Measurements from ENCODE around the gene RNF144B. TPM values are rescaled to one million over a fixed set of nuclear protein-coding genes. Genes with fewer than 3 reads are reported as not detected.

RNF144B gene
- total RNA-seq, 1 donor from 2014 or later, result 15.1 TPM

- Histone ChIP-seq H3K27me3 (ENCODE audit: control insufficient read depth in 3 of 3, insufficient read depth in 3 of 3, low read length in 3 of 3) (no peaks in the 10 kb centered on the region), H3K27ac (ENCODE audit: low read depth, low read length) (no peak overlapping the region), H3K4me3 (ENCODE audit: low read length in 3 of 3) (no peak overlapping the region), H3K36me3 (ENCODE audit: control insufficient read depth in 3 of 3, insufficient read depth in 3 of 3, low read length in 3 of 3) (peaks cover 0 to 8% (median 4%) of the 10 kb centered on the region in 3 donors), H3K9me3 (ENCODE audit: control insufficient read depth in 3 of 3, low read length in 3 of 3) (no peaks in the 10 kb centered on the region), H3K4me1 (ENCODE audit: control insufficient read depth in 3 of 3, insufficient read depth in 3 of 3, low read length in 3 of 3) (peaks cover 2 to 6% (median 6%) of the 10 kb centered on the region in 3 donors), H3K9ac (ENCODE audit: low read depth in 1 of 3, low read length in 3 of 3) (no peak overlapping the region)
These were observed 18.7 kb upstream of the RNF144B start for GRCh38 chr6:18368277-18369105.

DNA sequence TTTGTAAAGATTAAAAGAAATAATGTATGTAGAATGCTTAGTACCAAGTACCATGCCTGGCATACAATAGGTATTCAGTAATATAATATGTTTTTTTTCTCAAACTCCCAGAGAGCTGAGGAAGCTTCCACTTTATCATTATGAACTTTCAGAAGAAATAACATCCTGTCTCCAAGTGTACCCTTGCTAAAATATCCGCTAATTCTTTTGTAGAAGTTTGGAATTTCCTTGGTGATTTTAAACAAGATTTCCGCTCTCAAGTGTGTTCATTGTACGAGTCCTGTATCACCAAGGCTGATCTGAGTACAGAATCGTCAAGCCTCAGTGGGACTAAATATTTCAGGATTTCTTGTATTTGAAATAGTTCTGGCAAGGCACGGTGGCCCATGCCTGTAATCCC lies 16.1 kb upstream of the RNF144B start:
- Histone ChIP-seq H3K4me1 (ENCODE audit: control insufficient read depth in 3 of 3, insufficient read depth in 3 of 3, low read length in 3 of 3) (peaks cover 0 to 2% (median 0%) of the 10 kb centered on the region in 3 donors), H3K4me3 (ENCODE audit: low read length in 3 of 3) (no peak overlapping the region), H3K36me3 (ENCODE audit: control insufficient read depth in 3 of 3, insufficient read depth in 3 of 3, low read length in 3 of 3) (peaks cover 0 to 8% (median 4%) of the 10 kb centered on the region in 3 donors), H3K27me3 (ENCODE audit: control insufficient read depth in 3 of 3, insufficient read depth in 3 of 3, low read length in 3 of 3) (no peaks in the 10 kb centered on the region), H3K27ac (ENCODE audit: low read depth, low read length) (no peak overlapping the region), H3K9ac (ENCODE audit: low read depth in 1 of 3, low read length in 3 of 3) (no peak overlapping the region), H3K9me3 (ENCODE audit: control insufficient read depth in 3 of 3, low read length in 3 of 3) (no peaks in the 10 kb centered on the region)

DNA sequence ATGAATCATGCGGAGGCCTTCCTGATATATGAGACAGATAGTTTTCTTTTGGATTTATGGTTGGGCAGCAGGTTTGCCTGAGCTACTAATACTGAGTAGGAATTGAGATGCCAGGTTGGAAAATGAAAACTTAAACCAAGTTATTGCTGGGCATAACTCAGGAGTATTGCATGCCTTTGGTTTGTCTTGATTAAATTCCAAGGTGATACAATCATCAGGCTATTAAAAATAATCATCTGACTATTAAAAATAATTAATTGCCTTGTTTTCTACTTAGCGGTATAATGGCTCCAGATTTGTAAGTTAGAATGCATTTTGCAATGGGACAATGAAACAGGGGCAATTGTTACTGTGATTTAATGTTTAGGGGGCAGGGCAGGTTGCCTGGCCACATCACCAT lies 15.5 kb upstream of the RNF144B start:
- H3K4me1 ChIP-seq (ENCODE audit: control insufficient read depth in 3 of 3, insufficient read depth in 3 of 3, low read length in 3 of 3), result peaks cover 0 to 2% (median 0%) of the 10 kb centered on the region in 3 donors
- H3K4me3 ChIP-seq (ENCODE audit: low read length in 3 of 3), result no peak overlapping the region
- peaks cover 0 to 8% (median 4%) of the 10 kb centered on the region in 3 donors for H3K36me3 ChIP-seq (ENCODE audit: control insufficient read depth in 3 of 3, insufficient read depth in 3 of 3, low read length in 3 of 3)
- H3K27me3 ChIP-seq (ENCODE audit: control insufficient read depth in 3 of 3, insufficient read depth in 3 of 3, low read length in 3 of 3), result no peaks in the 10 kb centered on the region
- no peak overlapping the region for H3K9ac ChIP-seq (ENCODE audit: low read depth in 1 of 3, low read length in 3 of 3)
- H3K27ac ChIP-seq (ENCODE audit: low read depth, low read length), result no peak overlapping the region
- H3K9me3 ChIP-seq (ENCODE audit: control insufficient read depth in 3 of 3, low read length in 3 of 3), result no peaks in the 10 kb centered on the region

DNA sequence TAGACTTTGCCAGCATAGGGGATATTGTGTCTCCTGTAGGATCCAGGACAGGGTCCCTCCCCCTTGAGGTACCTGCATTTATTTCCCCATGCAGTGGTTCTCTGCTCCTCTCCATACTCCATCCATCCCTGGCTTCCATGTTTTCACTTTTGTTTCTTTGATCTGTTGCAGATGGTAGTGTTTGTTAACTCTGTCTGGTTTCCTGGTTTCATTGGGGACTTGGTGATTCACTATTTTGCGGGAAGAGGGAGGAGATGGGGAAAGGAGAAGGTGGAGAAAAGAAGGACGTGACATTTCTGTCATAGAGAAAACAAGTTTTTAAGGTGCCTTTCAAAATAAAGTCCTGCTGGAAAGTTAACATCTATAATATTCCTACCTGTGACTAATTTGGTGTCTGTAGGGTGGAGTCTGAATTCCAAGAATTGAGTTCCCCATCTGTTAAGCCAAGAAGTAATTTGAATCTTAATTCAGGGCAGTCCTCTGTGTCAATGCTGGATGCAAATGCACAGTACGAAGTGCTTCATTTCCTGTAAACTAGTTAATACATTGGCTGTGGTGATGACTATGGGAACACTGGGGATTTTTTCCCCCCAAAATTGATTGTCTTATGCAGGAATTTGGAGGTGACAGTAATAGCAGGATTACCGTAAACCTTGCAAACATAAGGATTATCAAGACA lies 6.9 kb upstream of the RNF144B start:
- H3K36me3 ChIP-seq (ENCODE audit: control insufficient read depth in 3 of 3, insufficient read depth in 3 of 3, low read length in 3 of 3), result no peaks in the 10 kb centered on the region
- H3K4me3 ChIP-seq (ENCODE audit: low read length in 3 of 3), result peak overlapping the region in 2 of 3 donors; percentile 28 to 29
- peak overlapping the region; percentile 75 for H3K27ac ChIP-seq (ENCODE audit: low read depth, low read length)
- peaks cover 4 to 14% (median 10%) of the 10 kb centered on the region in 3 donors for H3K4me1 ChIP-seq (ENCODE audit: control insufficient read depth in 3 of 3, insufficient read depth in 3 of 3, low read length in 3 of 3)
- H3K9me3 ChIP-seq (ENCODE audit: control insufficient read depth in 3 of 3, low read length in 3 of 3), result no peaks in the 10 kb centered on the region
- H3K9ac ChIP-seq (ENCODE audit: low read depth in 1 of 3, low read length in 3 of 3), result no peak overlapping the region
- H3K27me3 ChIP-seq (ENCODE audit: control insufficient read depth in 3 of 3, insufficient read depth in 3 of 3, low read length in 3 of 3), result no peaks in the 10 kb centered on the region

DNA sequence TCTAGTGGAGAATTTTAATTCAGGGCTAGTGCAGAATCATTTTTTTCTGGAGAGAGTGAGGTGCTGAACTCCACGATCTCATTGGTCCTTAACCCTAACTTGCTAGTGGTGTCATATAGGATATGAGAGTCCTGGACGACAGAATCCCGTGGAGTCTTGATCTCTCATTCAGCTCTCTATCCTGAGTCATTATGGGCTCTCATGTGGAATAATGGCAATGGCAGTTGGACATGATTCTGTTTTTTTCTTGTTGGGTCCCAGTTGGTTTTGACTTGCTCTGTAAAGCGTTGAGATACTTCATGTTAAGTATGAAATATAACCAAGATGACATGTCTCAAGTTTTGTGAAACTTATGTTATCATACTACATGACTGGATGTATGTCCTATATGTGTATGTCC lies 6.3 kb upstream of the RNF144B start:
- Histone ChIP-seq H3K9ac (ENCODE audit: low read depth in 1 of 3, low read length in 3 of 3) (no peak overlapping the region), H3K27me3 (ENCODE audit: control insufficient read depth in 3 of 3, insufficient read depth in 3 of 3, low read length in 3 of 3) (no peaks in the 10 kb centered on the region), H3K27ac (ENCODE audit: low read depth, low read length) (peak overlapping the region; percentile 75), H3K36me3 (ENCODE audit: control insufficient read depth in 3 of 3, insufficient read depth in 3 of 3, low read length in 3 of 3) (no peaks in the 10 kb centered on the region), H3K4me3 (ENCODE audit: low read length in 3 of 3) (no peak overlapping the region), H3K9me3 (ENCODE audit: control insufficient read depth in 3 of 3, low read length in 3 of 3) (no peaks in the 10 kb centered on the region), H3K4me1 (ENCODE audit: control insufficient read depth in 3 of 3, insufficient read depth in 3 of 3, low read length in 3 of 3) (peaks cover 4 to 14% (median 10%) of the 10 kb centered on the region in 3 donors)

- no peaks in the 10 kb centered on the region for H3K9me3 ChIP-seq (ENCODE audit: control insufficient read depth in 3 of 3, low read length in 3 of 3)
- H3K4me3 ChIP-seq (ENCODE audit: low read length in 3 of 3), result no peak overlapping the region
- no peak overlapping the region for H3K9ac ChIP-seq (ENCODE audit: low read depth in 1 of 3, low read length in 3 of 3)
- H3K27me3 ChIP-seq (ENCODE audit: control insufficient read depth in 3 of 3, insufficient read depth in 3 of 3, low read length in 3 of 3), result no peaks in the 10 kb centered on the region
- peaks cover 15 to 30% (median 22%) of the 10 kb centered on the region in 3 donors for H3K4me1 ChIP-seq (ENCODE audit: control insufficient read depth in 3 of 3, insufficient read depth in 3 of 3, low read length in 3 of 3)
- no peak overlapping the region for H3K27ac ChIP-seq (ENCODE audit: low read depth, low read length)
- no peaks in the 10 kb centered on the region for H3K36me3 ChIP-seq (ENCODE audit: control insufficient read depth in 3 of 3, insufficient read depth in 3 of 3, low read length in 3 of 3)
These were observed 3.7 kb upstream of the RNF144B start for GRCh38 chr6:18383441-18383840.

DNA sequence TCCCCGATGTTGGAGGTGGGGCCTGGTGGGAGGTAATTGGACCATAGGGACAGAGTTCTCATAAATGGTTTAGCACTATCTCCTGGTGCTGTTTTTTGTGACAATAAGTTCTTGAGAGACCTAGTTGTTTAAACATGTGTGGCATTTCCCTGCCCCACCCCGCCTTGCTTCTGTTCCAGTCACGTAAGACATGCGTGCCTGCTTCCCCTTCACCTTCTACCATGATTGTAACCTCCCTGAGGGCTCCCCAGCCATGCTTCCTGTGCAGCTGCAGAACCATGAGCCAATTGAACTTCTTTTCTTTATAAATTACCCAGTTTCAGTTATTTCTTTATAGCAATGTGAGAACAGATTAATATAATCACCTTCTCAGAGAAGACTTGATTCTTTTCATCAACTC lies 2.5 kb upstream of the RNF144B start:
- no peaks in the 10 kb centered on the region for H3K27me3 ChIP-seq (ENCODE audit: control insufficient read depth in 3 of 3, insufficient read depth in 3 of 3, low read length in 3 of 3)
- no peaks in the 10 kb centered on the region for H3K36me3 ChIP-seq (ENCODE audit: control insufficient read depth in 3 of 3, insufficient read depth in 3 of 3, low read length in 3 of 3)
- no peak overlapping the region for H3K27ac ChIP-seq (ENCODE audit: low read depth, low read length)
- H3K9me3 ChIP-seq (ENCODE audit: control insufficient read depth in 3 of 3, low read length in 3 of 3), result no peaks in the 10 kb centered on the region
- no peak overlapping the region for H3K4me3 ChIP-seq (ENCODE audit: low read length in 3 of 3)
- no peak overlapping the region for H3K9ac ChIP-seq (ENCODE audit: low read depth in 1 of 3, low read length in 3 of 3)
- H3K4me1 ChIP-seq (ENCODE audit: control insufficient read depth in 3 of 3, insufficient read depth in 3 of 3, low read length in 3 of 3), result peaks cover 15 to 27% (median 23%) of the 10 kb centered on the region in 3 donors

- no peaks in the 10 kb centered on the region for H3K9me3 ChIP-seq (ENCODE audit: control insufficient read depth in 3 of 3, low read length in 3 of 3)
- peak overlapping the region; percentile 87 to 98 (median 88) for H3K9ac ChIP-seq (ENCODE audit: low read depth in 1 of 3, low read length in 3 of 3)
- peak overlapping the region; percentile 77 to 89 (median 87) for H3K4me3 ChIP-seq (ENCODE audit: low read length in 3 of 3)
- H3K27me3 ChIP-seq (ENCODE audit: control insufficient read depth in 3 of 3, insufficient read depth in 3 of 3, low read length in 3 of 3), result no peaks in the 10 kb centered on the region
- peaks cover 14 to 35% (median 26%) of the 10 kb centered on the region in 3 donors for H3K4me1 ChIP-seq (ENCODE audit: control insufficient read depth in 3 of 3, insufficient read depth in 3 of 3, low read length in 3 of 3)
- no peaks in the 10 kb centered on the region for H3K36me3 ChIP-seq (ENCODE audit: control insufficient read depth in 3 of 3, insufficient read depth in 3 of 3, low read length in 3 of 3)
- peak overlapping the region; percentile 90 for H3K27ac ChIP-seq (ENCODE audit: low read depth, low read length)
These were observed 713 bp upstream of the RNF144B start for GRCh38 chr6:18386298-18386976.

- peak overlapping the region; percentile 77 to 89 (median 87) for H3K4me3 ChIP-seq (ENCODE audit: low read length in 3 of 3)
- H3K9ac ChIP-seq (ENCODE audit: low read depth in 1 of 3, low read length in 3 of 3), result peak overlapping the region; percentile 87 to 98 (median 88)
These were observed 1.1 kb downstream of the RNF144B start for GRCh38 chr6:18388271-18388670.

More at GRCh38 chr6:18388271-18388670, 1.1 kb downstream of the RNF144B start:
- Histone ChIP-seq H3K27me3 (ENCODE audit: control insufficient read depth in 3 of 3, insufficient read depth in 3 of 3, low read length in 3 of 3) (no peaks in the 10 kb centered on the region), H3K27ac (ENCODE audit: low read depth, low read length) (peak overlapping the region; percentile 90), H3K9me3 (ENCODE audit: control insufficient read depth in 3 of 3, low read length in 3 of 3) (no peaks in the 10 kb centered on the region), H3K4me1 (ENCODE audit: control insufficient read depth in 3 of 3, insufficient read depth in 3 of 3, low read length in 3 of 3) (peaks cover 23 to 37% (median 25%) of the 10 kb centered on the region in 3 donors), H3K36me3 (ENCODE audit: control insufficient read depth in 3 of 3, insufficient read depth in 3 of 3, low read length in 3 of 3) (no peaks in the 10 kb centered on the region)
